Large intestine (tissue), 3 donors: ENCODE data around the gene GLIPR2. TPM values are rescaled to one million over a fixed set of nuclear protein-coding genes. Genes with fewer than 3 reads are reported as not detected.

Experiments used
- DNase-seq, 2 donors: peaks; one replicate each; pipeline versions ENCODE4 v3.0.0 to v3.0.0-alpha.2; 2013
- H3K27ac ChIP-seq: one replicate; pipeline ENCODE4 v1.5.1; 2013; ENCODE audit warnings: low read length
- H3K27me3 ChIP-seq: 2 replicates; pipeline ENCODE4 v1.6.1; 2013; ENCODE audit warnings: low read length; ENCODE audit not compliant: control insufficient read depth, insufficient read depth
- H3K36me3 ChIP-seq: 2 replicates; pipeline ENCODE4 v1.6.1; 2013; ENCODE audit warnings: low read length; ENCODE audit not compliant: control insufficient read depth, insufficient read depth
- H3K4me1 ChIP-seq: one replicate; pipeline ENCODE4 v1.6.1; 2013; ENCODE audit warnings: low read length; ENCODE audit not compliant: control insufficient read depth, insufficient read depth
- H3K4me3 ChIP-seq: one replicate; pipeline ENCODE4 v1.5.1; 2013; ENCODE audit warnings: low read length
- H3K9me3 ChIP-seq: one replicate; pipeline ENCODE4 v1.6.1; 2013; ENCODE audit warnings: mild to moderate bottlenecking, low read depth, low read length, moderate library complexity; ENCODE audit not compliant: control insufficient read depth
- WGBS: methylation state at CpG from one replicate; pipeline ENCODE4 v1.1.5; 2013; ENCODE audit warnings: low lambda C conversion rate; ENCODE audit not compliant: insufficient coverage; 5-methylcytosine and 5-hydroxymethylcytosine counted together
- polyA plus RNA-seq: library from polyadenylated mRNA; unstranded; fragments of 120-200 nt; gene quantifications from one replicate; pipeline ENCODE4 v1.2.1, GENCODE V29; 2013

The GLIPR2 gene
- polyA plus RNA-seq, 1 donor, result 29.1 TPM

- Histone ChIP-seq H3K9me3 (no peaks in the 10 kb centered on the region), H3K36me3 (no peaks in the 10 kb centered on the region), H3K4me3 (no peak overlapping the region), H3K4me1 (peaks cover 11% of the 10 kb centered on the region), H3K27ac (no peak overlapping the region), H3K27me3 (peaks cover 2% of the 10 kb centered on the region)
- 60% methylated on average over 1 of the region's 17 CpGs for WGBS
- DNase-seq, result no peak
Measured at GRCh38 chr9:36162211-36162738, 25.7 kb downstream of the GLIPR2 start.

- DNase-seq, result peak; percentile 73 to 79
- Histone ChIP-seq H3K27me3 (peaks cover 2% of the 10 kb centered on the region), H3K4me1 (peaks cover 11% of the 10 kb centered on the region), H3K36me3 (no peaks in the 10 kb centered on the region), H3K4me3 (no peak overlapping the region), H3K9me3 (no peaks in the 10 kb centered on the region), H3K27ac (peak overlapping the region; percentile 77)
- no CpG with 5 or more reads among the region's 9 CpGs for WGBS
Measured at GRCh38 chr9:36163049-36163785, 26.7 kb downstream of the GLIPR2 start.

DNA sequence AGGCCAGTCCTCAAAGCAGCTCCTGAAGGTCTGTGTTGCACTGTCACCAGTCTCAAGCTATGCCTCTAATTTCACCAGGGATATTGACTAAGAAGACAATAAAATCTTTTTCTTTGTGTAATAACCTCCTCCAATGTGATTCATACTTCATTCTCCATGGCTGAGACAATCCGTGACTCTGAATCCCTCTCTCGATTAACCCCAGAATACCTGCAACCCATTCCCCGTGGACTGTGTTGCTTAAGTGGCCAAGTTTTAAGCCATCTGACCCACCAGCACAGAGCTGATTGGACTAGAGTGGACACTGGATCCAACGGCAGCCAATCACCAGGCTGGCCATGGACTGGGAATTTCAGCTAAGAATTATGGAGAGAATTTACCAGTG, 27.2 kb downstream of the GLIPR2 start:
- 93% methylated on average over 2 of the region's 4 CpGs for WGBS
- Histone ChIP-seq H3K4me1 (peaks cover 11% of the 10 kb centered on the region), H3K9me3 (no peaks in the 10 kb centered on the region), H3K27ac (peak overlapping the region; percentile 77), H3K27me3 (peaks cover 2% of the 10 kb centered on the region), H3K4me3 (no peak overlapping the region), H3K36me3 (no peaks in the 10 kb centered on the region)
- no peak for DNase-seq

DNA sequence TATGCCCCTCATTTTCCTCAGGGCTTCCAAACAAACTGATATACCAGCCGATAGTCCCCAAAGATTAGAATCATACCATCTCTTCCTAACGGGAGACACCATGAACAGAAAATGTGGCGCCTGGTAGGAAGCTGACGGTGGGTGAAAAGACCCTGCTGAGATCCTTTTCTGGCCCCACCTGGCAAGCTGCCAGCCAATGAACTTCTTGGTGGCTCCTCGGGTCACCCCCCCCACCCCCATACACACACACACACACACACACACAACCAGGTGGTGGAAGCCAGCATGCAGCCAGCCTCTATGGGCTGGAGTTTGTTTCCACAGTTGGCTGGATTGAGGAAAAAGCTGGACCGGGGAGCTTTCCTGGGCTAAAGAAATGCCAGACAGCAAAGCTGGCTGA, 27.8 kb downstream of the GLIPR2 start:
- peaks cover 2% of the 10 kb centered on the region for H3K27me3 ChIP-seq
- no peaks in the 10 kb centered on the region for H3K36me3 ChIP-seq
- no peak overlapping the region for H3K4me3 ChIP-seq
- no peak for DNase-seq
- 80% methylated on average over 1 of the region's 6 CpGs for WGBS
- H3K4me1 ChIP-seq, result peaks cover 11% of the 10 kb centered on the region
- H3K27ac ChIP-seq, result no peak overlapping the region
- H3K9me3 ChIP-seq, result no peaks in the 10 kb centered on the region

GRCh38 chr9:36164989-36165388, 28.5 kb downstream of the GLIPR2 start:
- Histone ChIP-seq H3K36me3 (no peaks in the 10 kb centered on the region), H3K4me3 (no peak overlapping the region), H3K27ac (no peak overlapping the region), H3K4me1 (peaks cover 11% of the 10 kb centered on the region), H3K9me3 (no peaks in the 10 kb centered on the region), H3K27me3 (peaks cover 2% of the 10 kb centered on the region)
- WGBS, result no CpG with 5 or more reads among the region's 3 CpGs
- DNase-seq, result no peak

DNA sequence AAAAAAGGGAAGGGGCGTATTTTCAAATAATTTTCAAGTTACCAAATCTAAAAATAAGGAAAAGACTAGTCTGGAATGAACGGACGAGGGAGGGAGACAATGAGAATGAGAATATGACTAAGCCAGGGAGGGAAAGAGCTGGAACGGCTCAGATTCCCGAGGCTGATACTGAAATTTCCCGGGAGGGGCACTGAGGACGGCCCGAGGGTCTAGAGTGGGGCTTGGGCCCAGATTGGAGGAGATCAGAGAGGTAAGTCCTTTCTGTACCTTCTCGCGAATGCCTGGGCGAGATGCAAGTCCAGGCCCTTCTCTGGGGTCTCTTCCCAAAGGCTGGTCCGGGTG, 29.3 kb downstream of the GLIPR2 start:
- Histone ChIP-seq H3K27me3 (peaks cover 2% of the 10 kb centered on the region), H3K9me3 (no peaks in the 10 kb centered on the region), H3K4me3 (no peak overlapping the region), H3K27ac (no peak overlapping the region), H3K36me3 (no peaks in the 10 kb centered on the region), H3K4me1 (peaks cover 11% of the 10 kb centered on the region)
- 80% methylated on average over 2 of the region's 12 CpGs for WGBS
- no peak for DNase-seq

DNA sequence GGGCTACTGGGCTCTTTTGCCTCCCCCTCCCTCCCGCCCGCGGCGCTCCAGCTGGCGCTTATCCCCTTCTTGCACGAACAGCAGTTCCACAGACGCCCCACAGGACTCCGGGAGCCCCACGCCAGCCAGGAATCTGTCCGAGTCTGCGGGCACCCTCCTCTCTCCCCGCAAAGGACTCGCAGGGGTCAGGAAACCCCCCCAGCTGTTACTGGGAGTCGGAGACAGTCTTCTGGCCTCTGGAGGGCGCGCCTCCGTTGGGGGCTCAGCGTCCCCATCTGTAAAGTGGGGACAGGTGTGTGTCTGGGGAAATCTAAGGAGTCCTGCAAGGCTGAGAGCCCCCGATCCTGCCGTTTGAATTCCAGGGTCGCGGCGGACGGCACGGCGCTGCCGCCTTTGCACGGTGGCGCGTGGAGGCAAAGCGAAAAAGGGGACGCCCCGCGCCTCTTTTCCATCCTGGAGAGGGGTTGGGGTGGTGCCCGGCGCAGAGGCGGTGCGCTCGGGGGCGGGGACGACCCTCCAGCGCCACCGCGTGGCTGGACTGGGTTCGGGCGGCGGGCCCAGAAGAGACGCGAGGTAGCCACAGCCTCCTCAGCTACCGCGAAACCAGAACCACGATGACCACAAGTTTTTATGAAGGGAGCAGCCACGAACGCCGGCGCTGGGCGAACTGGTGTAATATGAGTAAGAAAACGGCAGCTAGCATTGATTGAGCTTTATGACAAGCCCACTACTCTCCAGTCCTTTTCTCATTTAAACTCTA, 29.8 kb downstream of the GLIPR2 start:
- peaks cover 2% of the 10 kb centered on the region for H3K27me3 ChIP-seq
- no peaks in the 10 kb centered on the region for H3K9me3 ChIP-seq
- WGBS, result no CpG with 5 or more reads among the region's 58 CpGs
- H3K27ac ChIP-seq, result no peak overlapping the region
- H3K4me3 ChIP-seq, result peak overlapping the region; percentile 41
- DNase-seq, result peak; percentile 56 to 67
- no peaks in the 10 kb centered on the region for H3K36me3 ChIP-seq
- peaks cover 11% of the 10 kb centered on the region for H3K4me1 ChIP-seq

DNA sequence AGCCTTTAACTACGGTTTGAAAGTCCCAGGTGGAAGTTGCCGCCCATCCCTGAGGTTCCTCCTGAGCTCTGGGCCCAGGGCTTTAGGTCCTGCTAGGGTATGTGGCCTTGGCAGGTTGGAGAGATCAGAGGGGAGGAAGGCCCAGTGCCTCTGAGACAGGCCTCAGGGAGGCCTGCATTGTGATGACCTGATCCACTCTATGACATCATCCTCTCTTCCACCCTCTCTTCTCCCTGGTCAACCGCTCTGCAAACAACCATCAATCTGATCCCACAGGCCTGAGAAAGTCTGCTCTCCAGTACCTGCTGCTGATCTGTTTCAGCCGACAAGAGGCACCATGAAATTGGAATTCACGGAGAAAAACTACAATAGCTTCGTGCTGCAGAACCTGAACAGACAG, 32.6 kb downstream of the GLIPR2 start, which contains the start of gene CCIN:
CCIN (plus strand) TSS at position 223 of the 400 bp plus-strand sequence; CDS start at position 338, 115 bp downstream.
- H3K4me3 ChIP-seq, result no peak within 1 kb of the TSS
- DNase-seq, result no peak
- no peak within 1 kb of the TSS for H3K27ac ChIP-seq
- WGBS, result no CpG with 5 or more reads among the region's 6 CpGs
- H3K9me3 ChIP-seq, result no peaks in the 10 kb centered on the region
- no peaks in the 10 kb centered on the region for H3K36me3 ChIP-seq
- H3K4me1 ChIP-seq, result peaks cover 3% of the 10 kb centered on the region
- peaks cover 2% of the 10 kb centered on the region for H3K27me3 ChIP-seq

GRCh38 chr9:36169708-36170107, 33.2 kb downstream of the GLIPR2 start:
- Histone ChIP-seq H3K36me3 (no peaks in the 10 kb centered on the region), H3K9me3 (no peaks in the 10 kb centered on the region), H3K27me3 (peaks cover 2% of the 10 kb centered on the region), H3K4me1 (peaks cover 3% of the 10 kb centered on the region), H3K4me3 (no peak overlapping the region), H3K27ac (no peak overlapping the region)
- WGBS, result 80% methylated on average over 1 of the region's 17 CpGs
- no peak for DNase-seq

- WGBS, result 100% methylated on average over 3 of the region's 13 CpGs
- Histone ChIP-seq H3K4me1 (peaks cover 3% of the 10 kb centered on the region), H3K27ac (no peak overlapping the region), H3K36me3 (no peaks in the 10 kb centered on the region), H3K9me3 (no peaks in the 10 kb centered on the region), H3K27me3 (peaks cover 2% of the 10 kb centered on the region), H3K4me3 (no peak overlapping the region)
- no peak for DNase-seq
Measured at GRCh38 chr9:36170531-36170930, 34.0 kb downstream of the GLIPR2 start.
